ENCODE data around the gene TMEM132D. TPM values are rescaled to one million over a fixed set of nuclear protein-coding genes. Genes with fewer than 3 reads are reported as not detected.

Gene TMEM132D
- total RNA-seq, 3 donors from 2014 or later: 0.09 to 0.24 (median 0.12) TPM

- H3K36me3 ChIP-seq (ENCODE audit: low read depth): no peaks in the 10 kb centered on the region
- no peak overlapping the region for H3K4me3 ChIP-seq
- intact Hi-C loops (cut with DNase I, micrococcal nuclease): no loop called here
- H3K9me3 ChIP-seq: peaks cover 2% of the 10 kb centered on the region
- DNase-seq (no peak), ATAC-seq (no peak)
- no peaks in the 10 kb centered on the region for H3K4me1 ChIP-seq (ENCODE audit: low read depth)
- no peak for TF ChIP-seq CTCF (IDR thresholded peaks at IDR 0.05)
Observed at GRCh38 chr12:129246630-129247029, 657.2 kb downstream of the TMEM132D start.

- no peak for TF ChIP-seq CTCF (IDR thresholded peaks at IDR 0.05)
- no peak for ATAC-seq
Observed at GRCh38 chr12:129245769-129246168, 658.1 kb downstream of the TMEM132D start.

DNA sequence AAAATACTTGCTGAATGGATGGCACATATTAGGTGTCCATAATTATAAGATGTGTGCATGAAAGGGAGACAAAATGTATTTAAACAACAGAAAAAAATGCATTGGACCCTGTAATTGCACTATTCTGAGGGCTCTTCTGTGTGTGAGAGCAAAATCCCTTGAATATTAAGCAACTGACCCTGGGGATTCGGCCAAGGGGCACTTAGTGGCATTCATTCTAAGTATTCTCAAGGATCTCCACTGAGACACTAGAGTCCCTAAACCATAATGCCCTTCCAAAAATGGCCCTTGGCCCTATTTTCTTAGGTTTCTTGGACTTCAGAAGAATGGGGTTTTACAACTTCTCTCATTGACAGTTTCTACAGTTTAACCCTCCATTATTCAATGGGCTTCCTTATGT lies 662.0 kb downstream of the TMEM132D start:
- Histone ChIP-seq H3K4me3 (no peak overlapping the region), H3K36me3 (ENCODE audit: low read depth) (no peaks in the 10 kb centered on the region), H3K9me3 (peaks cover 5% of the 10 kb centered on the region), H3K4me1 (ENCODE audit: low read depth) (no peaks in the 10 kb centered on the region)
- intact Hi-C loops (cut with DNase I, micrococcal nuclease): no loop called here
- DNase-seq (no peak), ATAC-seq (no peak)
- no peak for TF ChIP-seq CTCF (IDR thresholded peaks at IDR 0.05)

More at GRCh38 chr12:129245769-129246168, 658.1 kb downstream of the TMEM132D start:
- no peak for DNase-seq
- Histone ChIP-seq H3K4me3 (no peak overlapping the region), H3K4me1 (ENCODE audit: low read depth) (no peaks in the 10 kb centered on the region), H3K9me3 (peaks cover 2% of the 10 kb centered on the region), H3K36me3 (ENCODE audit: low read depth) (no peaks in the 10 kb centered on the region)
- intact Hi-C loops (cut with DNase I, micrococcal nuclease): no loop called here

DNA sequence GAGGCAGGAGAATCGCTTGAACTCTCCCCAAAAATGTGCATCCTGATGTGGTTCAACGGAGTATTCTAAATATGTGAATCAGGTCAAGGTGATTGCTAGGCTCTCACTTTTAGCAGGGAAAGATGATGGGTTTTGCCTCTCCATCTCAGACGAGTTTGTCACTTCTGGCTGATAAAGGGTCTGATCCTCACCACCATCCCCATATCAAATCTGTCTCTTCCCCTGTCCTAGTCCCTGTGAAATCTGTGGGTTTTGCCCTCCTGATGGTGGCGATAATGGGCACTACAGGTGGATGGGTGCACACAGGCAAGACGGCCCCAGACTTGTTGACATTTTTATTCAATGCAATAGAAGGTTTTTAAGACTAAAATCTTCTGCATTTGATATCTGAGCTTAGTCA lies 665.9 kb downstream of the TMEM132D start:
- DNase-seq (no peak), ATAC-seq (no peak)
- H3K36me3 ChIP-seq (ENCODE audit: low read depth): no peaks in the 10 kb centered on the region
- H3K4me1 ChIP-seq (ENCODE audit: low read depth): no peaks in the 10 kb centered on the region
- TF ChIP-seq CTCF (IDR thresholded peaks at IDR 0.05): no peak
- H3K4me3 ChIP-seq: no peak overlapping the region
- H3K9me3 ChIP-seq: peaks cover 5% of the 10 kb centered on the region
- intact Hi-C loops (cut with DNase I, micrococcal nuclease): no loop called here

- Histone ChIP-seq H3K4me1 (ENCODE audit: low read depth) (no peaks in the 10 kb centered on the region), H3K9me3 (no peaks in the 10 kb centered on the region), H3K36me3 (ENCODE audit: low read depth) (no peaks in the 10 kb centered on the region), H3K4me3 (no peak overlapping the region)
- TF ChIP-seq CTCF (IDR thresholded peaks at IDR 0.05): no peak
- ATAC-seq (no peak), DNase-seq (no peak)
- intact Hi-C loops (cut with DNase I, micrococcal nuclease): no loop called here
Observed at GRCh38 chr12:129234209-129234608, 669.6 kb downstream of the TMEM132D start.

GRCh38 chr12:129231491-129231890 lies 672.3 kb downstream of the TMEM132D start:
- Histone ChIP-seq H3K36me3 (ENCODE audit: low read depth) (no peaks in the 10 kb centered on the region), H3K4me3 (no peak overlapping the region), H3K9me3 (no peaks in the 10 kb centered on the region), H3K4me1 (ENCODE audit: low read depth) (no peaks in the 10 kb centered on the region)
- TF ChIP-seq CTCF (IDR thresholded peaks at IDR 0.05): no peak
- no peak for ATAC-seq
- intact Hi-C loops (cut with DNase I, micrococcal nuclease): no loop called here
- no peak for DNase-seq

Measured in mucosa of descending colon (tissue), 3 donors.